Measurements from ENCODE around the gene LRR1. TPM values are rescaled to one million over a fixed set of nuclear protein-coding genes. Genes with fewer than 3 reads are reported as not detected.

Gene LRR1
- total and polyA plus RNA-seq, 4 donors = 5.7 to 11.9 (median 7.6) TPM

- no peak for TF ChIP-seq CTCF (IDR thresholded peaks at IDR 0.05; ENCODE audit: control extremely low read depth, extremely low read depth)
- WGBS, 2 donors = 75 to 81% methylated on average over 2 of the region's 2 CpGs
- H3K4me3 ChIP-seq = no peak overlapping the region
- no peak for ATAC-seq (ENCODE audit: insufficient read depth, low FRiP score)
- no peak overlapping the region for H3K9ac ChIP-seq (ENCODE audit: insufficient read depth in 1 of 2, low read length in 2 of 2)
- peaks cover 0 to 5% (median 0%) of the 10 kb centered on the region in 4 donors for H3K36me3 ChIP-seq (ENCODE audit: control insufficient read depth in 4 of 4, insufficient read depth in 4 of 4, low read length in 4 of 4)
- no peak for DNase-seq
- H3K9me3 ChIP-seq (ENCODE audit: control insufficient read depth in 4 of 4, insufficient read depth in 3 of 4, low read length in 3 of 4) = no peaks in the 10 kb centered on the region
- H3K4me1 ChIP-seq (ENCODE audit: control insufficient read depth in 5 of 5, insufficient read depth in 5 of 5, low read length in 5 of 5) = peaks cover 0 to 2% (median 0%) of the 10 kb centered on the region in 5 donors
- no peak overlapping the region for H3K27ac ChIP-seq (ENCODE audit: low read depth in 1 of 2, low read length in 1 of 2)
- H3K27me3 ChIP-seq (ENCODE audit: control insufficient read depth in 3 of 3, insufficient read depth in 3 of 3, low read length in 2 of 3) = no peaks in the 10 kb centered on the region
These were observed 61.1 kb downstream of the LRR1 start for GRCh38 chr14:49659526-49660455.

Small RNA genes within 50 kb of the gene (small RNA-seq; reads per million reads assigned to genes)
- gene AL139099.3 (ENCODE audit: low replicate concordance) (not detected), gene AL139099.4 (ENCODE audit: low replicate concordance) (not detected), gene RF00019 (ENCODE audit: low replicate concordance) (not detected), gene RNA5SP384 (ENCODE audit: low replicate concordance) (not detected)

Other genes with a start within 250 kb of the LRR1 start
- gene RPS29, start 12.6 kb upstream of the LRR1 start, total RNA-seq = 1,000 to 10,000 TPM in 1 of 2 donors, 100 to 1,000 TPM in 1; 413 to 1,209 TPM
- gene RPS29, start 12.6 kb upstream of the LRR1 start, polyA plus RNA-seq = 1,000 to 10,000 TPM; 2,302 to 3,240 TPM
- 100 to 1,000 TPM; 117 to 158 TPM for gene RPL36AL, start 21.7 kb downstream of the LRR1 start, total RNA-seq
- gene RPL36AL, start 21.7 kb downstream of the LRR1 start, polyA plus RNA-seq = 100 to 1,000 TPM; 343 to 729 TPM
- 10 to 100 TPM; 26.8 to 44.2 TPM for gene MGAT2, start 21.9 kb downstream of the LRR1 start, total RNA-seq
- 10 to 100 TPM; 15.2 to 32.4 TPM for gene MGAT2, start 21.9 kb downstream of the LRR1 start, polyA plus RNA-seq
- 10 to 100 TPM; 11.7 to 12.3 TPM for gene DNAAF2, start 36.3 kb downstream of the LRR1 start, total RNA-seq
- gene DNAAF2, start 36.3 kb downstream of the LRR1 start, polyA plus RNA-seq = 1 to 10 TPM; 4.4 to 8.2 TPM
- 10 to 100 TPM in 1 of 2 donors, 1 to 10 TPM in 1; 2.8 to 15.6 TPM for gene POLE2, start 89.3 kb downstream of the LRR1 start, total RNA-seq
- gene POLE2, start 89.3 kb downstream of the LRR1 start, polyA plus RNA-seq = 1 to 10 TPM; 2.2 to 4.6 TPM
- 10 to 100 TPM in 1 of 2 donors, 1 to 10 TPM in 1; 5.9 to 10.0 TPM for gene KLHDC1, start 94.2 kb downstream of the LRR1 start, total RNA-seq
- 1 to 10 TPM in 1 of 2 donors, under 1 TPM in 1; 0.65 to 3.7 TPM for gene KLHDC1, start 94.2 kb downstream of the LRR1 start, polyA plus RNA-seq
- gene KLHDC2, start 169.2 kb downstream of the LRR1 start, total RNA-seq = 100 to 1,000 TPM in 1 of 2 donors, 10 to 100 TPM in 1; 40.1 to 163 TPM
- gene KLHDC2, start 169.2 kb downstream of the LRR1 start, polyA plus RNA-seq = 10 to 100 TPM; 27.4 to 33.9 TPM